GM12872 (cell line): ENCODE data around the gene NPS.

Experiments
- TF ChIP-seq, protein P1 (sequence below): IDR thresholded peaks from 3 replicates; pipeline ENCODE4 v1.5.1; 2011; ENCODE audit warnings: low read depth, mild to moderate bottlenecking, low read length, moderate library complexity; ENCODE audit not compliant: insufficient read depth

NPS gene

DNA sequence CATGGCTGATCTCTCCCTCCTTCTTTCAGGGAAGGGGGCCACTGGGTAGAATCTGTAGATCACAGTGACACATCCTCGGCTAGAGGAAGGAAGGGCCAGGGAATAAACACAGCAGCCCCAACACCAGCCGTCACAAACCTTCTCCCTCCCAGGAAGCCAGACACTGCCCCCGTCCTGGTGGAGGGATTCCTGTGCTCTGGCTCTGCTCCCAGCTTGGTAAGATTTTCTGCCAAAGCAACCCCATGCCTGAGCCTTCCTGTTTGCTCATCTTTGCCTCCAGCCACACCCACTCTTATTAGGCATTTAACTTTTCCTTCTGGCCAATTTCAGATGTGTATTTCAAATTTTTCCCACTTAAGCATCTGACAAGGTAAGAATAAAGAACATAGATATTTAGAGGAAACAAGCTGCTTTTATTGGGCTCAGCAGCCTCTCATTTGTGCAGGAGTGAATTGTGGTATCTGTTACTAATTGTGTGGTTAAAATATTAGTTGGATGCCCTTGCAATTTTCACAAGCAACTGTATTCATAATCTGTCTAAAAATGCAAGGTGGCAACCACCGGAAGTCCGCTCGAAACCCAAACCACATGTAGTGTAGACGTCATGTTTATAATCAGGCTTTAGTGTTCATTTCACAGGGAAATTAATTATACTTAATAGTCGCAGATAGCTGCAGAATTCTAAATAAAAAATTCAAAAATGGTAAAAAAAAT is 13.2 kb upstream of the NPS start:
- TF ChIP-seq, protein P1, sequence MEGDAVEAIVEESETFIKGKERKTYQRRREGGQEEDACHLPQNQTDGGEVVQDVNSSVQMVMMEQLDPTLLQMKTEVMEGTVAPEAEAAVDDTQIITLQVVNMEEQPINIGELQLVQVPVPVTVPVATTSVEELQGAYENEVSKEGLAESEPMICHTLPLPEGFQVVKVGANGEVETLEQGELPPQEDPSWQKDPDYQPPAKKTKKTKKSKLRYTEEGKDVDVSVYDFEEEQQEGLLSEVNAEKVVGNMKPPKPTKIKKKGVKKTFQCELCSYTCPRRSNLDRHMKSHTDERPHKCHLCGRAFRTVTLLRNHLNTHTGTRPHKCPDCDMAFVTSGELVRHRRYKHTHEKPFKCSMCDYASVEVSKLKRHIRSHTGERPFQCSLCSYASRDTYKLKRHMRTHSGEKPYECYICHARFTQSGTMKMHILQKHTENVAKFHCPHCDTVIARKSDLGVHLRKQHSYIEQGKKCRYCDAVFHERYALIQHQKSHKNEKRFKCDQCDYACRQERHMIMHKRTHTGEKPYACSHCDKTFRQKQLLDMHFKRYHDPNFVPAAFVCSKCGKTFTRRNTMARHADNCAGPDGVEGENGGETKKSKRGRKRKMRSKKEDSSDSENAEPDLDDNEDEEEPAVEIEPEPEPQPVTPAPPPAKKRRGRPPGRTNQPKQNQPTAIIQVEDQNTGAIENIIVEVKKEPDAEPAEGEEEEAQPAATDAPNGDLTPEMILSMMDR = no peak

DNA sequence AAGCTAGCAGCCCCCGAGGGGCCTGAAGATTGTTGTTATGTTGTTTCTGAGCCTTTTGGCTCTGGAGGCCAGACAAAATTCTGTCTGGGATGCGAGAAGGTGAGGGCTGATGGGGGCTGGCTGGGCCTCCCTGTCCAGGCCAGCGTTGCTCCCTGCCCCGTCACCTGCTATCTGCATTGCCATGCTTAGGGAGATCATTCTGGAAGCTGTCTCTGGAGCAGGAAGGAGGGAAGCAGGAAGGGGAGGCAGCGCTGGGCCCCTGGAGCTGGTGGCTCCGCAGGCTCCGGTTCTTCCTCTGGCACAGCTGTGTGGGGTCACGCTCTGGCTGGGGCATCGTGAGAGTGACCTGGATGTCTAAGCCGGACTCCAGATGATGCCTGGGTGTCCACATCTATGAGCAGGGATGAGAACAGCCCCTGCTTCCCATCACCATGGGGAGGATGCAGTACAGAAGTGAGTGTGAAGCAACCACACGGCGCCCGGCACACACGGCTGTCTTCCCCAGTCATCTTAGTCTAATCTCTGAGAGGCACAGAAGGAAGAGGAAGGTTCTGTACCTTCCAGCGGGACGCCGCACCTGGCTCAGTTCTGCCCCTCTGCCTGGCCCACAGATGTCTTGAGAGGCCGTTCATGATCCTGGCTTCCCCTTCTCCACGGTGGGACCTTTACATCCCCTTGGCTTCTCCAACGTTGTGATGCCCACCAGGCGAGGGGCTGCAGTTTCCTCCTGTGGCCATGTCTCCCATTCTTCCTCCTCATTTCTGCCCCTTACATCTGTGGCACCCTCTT is 11.9 kb upstream of the NPS start:
- TF ChIP-seq, protein P1 = no peak

DNA sequence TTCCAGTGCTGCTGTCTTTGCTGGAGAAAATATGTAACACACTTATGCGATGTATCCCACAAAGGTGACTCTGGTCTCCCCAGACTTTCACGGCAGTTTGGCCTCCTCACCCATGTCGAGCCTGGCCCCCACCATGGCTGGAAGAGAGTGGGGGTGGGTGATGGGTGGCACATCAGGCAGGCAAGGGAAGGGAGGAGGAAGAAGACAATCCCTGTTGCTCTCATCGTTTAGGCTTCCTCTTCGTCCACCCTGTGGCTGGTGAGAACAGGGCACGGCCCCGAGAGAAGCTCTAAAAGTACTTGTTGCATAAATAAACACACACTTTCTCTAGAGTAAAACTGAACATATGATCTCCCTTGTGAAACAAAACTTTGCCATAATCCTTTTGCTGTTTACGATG is 11.2 kb upstream of the NPS start:
- TF ChIP-seq, protein P1 = no peak

GRCh38 chr10:127548022-127548421 is 1.1 kb upstream of the NPS start:
- TF ChIP-seq, protein P1 = no peak

DNA sequence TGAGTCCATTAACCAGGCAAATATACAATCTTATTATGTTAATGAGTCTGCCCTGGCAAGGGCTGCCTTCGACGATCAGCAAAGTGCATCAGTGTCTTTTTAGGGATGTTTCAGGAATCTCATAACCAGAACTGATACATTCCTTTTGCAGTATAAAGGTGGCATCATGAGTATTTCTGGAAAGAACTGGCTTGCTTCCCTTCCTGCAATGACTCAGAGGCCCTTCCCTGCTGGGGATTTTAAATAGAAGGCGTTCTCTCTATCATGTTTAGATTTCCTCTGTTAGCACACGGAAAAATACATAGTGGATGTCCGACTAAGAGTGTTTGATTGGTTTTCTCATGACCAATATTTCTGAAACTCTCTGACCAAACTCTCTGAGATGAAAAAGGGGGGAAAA is 1.8 kb downstream of the NPS start:
- TF ChIP-seq, protein P1 = no peak

- TF ChIP-seq, protein P1 = no peak
These were observed 3.3 kb downstream of the NPS start for GRCh38 chr10:127552446-127552845.

DNA sequence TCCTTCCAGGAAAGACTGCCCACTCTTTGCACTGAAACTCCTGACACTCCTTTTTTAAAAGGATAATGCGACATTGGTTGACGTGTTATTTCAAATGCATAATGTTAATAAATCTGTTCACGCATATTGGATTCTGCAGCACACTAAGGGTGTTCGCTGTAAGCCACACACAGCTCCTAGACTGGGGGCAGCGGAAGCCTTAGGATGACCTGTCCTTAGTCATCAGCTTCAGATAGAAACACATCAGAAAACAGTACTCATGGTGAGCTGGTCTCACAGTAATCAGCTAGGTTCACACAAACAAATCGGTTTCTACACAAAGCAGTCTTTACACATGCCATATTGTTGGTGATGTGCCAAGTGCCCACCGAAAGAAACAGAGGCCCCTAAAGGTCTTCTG is 4.3 kb downstream of the NPS start:
- TF ChIP-seq, protein P1 = no peak
